MM.1S (cell line): ENCODE results near the gene AADAC.
"Not testable (repeated sequence)": the region's sequence is repeated elsewhere in the genome, so short reads cannot be mapped to it uniquely, and the experiment has no call there.

Experiments
- DNase-seq: peaks from one replicate; pipeline ENCODE4 v3.0.0-alpha.2; 2015
- H2AFZ ChIP-seq: fragments of 300-600 bp; sonication (generic); 2 replicates; pipeline ENCODE4 v1.6.0; 2016; ENCODE audit warnings: antibody characterized with exemption, low read length
- H3F3A ChIP-seq: fragments of 300-600 bp; sonication (generic); 2 replicates; pipeline ENCODE4 v1.6.1; 2016; ENCODE audit warnings: mild to moderate bottlenecking, antibody characterized with exemption, low read length, moderate library complexity, mixed read lengths; ENCODE audit not compliant: insufficient read depth
- H3K27ac ChIP-seq: fragments of 300-600 bp; sonication (generic); 2 replicates; pipeline ENCODE4 v1.5.1; 2016; ENCODE audit warnings: mild to moderate bottlenecking, low read length
- H3K27me3 ChIP-seq: fragments of 300-600 bp; sonication (generic); replicated peaks from 2 replicates; pipeline ENCODE4 v1.6.0; 2016; ENCODE audit warnings: low read length; ENCODE audit not compliant: insufficient read depth
- H3K36me3 ChIP-seq: fragments of 300-600 bp; sonication (generic); replicated peaks from 2 replicates; pipeline ENCODE4 v1.6.1; 2016; ENCODE audit warnings: mild to moderate bottlenecking, low read length, mixed read lengths; ENCODE audit not compliant: insufficient read depth
- H3K4me1 ChIP-seq: fragments of 300-600 bp; sonication (generic); 2 replicates; pipeline ENCODE4 v1.6.1; 2016; ENCODE audit warnings: low read length, mixed read lengths
- H3K4me2 ChIP-seq: fragments of 300-600 bp; sonication (generic); 2 replicates; pipeline ENCODE4 v1.6.0; 2016; ENCODE audit warnings: low read depth, low read length
- H3K4me3 ChIP-seq: fragments of 300-600 bp; sonication (generic); 2 replicates; pipeline ENCODE4 v1.5.1; 2016; ENCODE audit warnings: low read length, mixed read lengths
- H3K79me2 ChIP-seq: fragments of 300-600 bp; sonication (generic); 2 replicates; pipeline ENCODE4 v1.6.1; 2016; ENCODE audit warnings: mixed run types, low read length, mixed read lengths
- H3K9ac ChIP-seq: fragments of 300-600 bp; sonication (generic); 2 replicates; pipeline ENCODE4 v1.6.1; 2016; ENCODE audit warnings: low read length, mixed read lengths
- H3K9me2 ChIP-seq: fragments of 300-600 bp; sonication (generic); replicated peaks from 2 replicates; pipeline ENCODE4 v1.6.1; 2016; ENCODE audit warnings: mild to moderate bottlenecking, low read length, mixed read lengths; ENCODE audit not compliant: insufficient read depth
- H3K9me3 ChIP-seq: fragments of 300-600 bp; sonication (generic); replicated peaks from 2 replicates; pipeline ENCODE4 v1.6.1; 2016; ENCODE audit warnings: mild to moderate bottlenecking, low read length, mixed read lengths; ENCODE audit not compliant: insufficient read depth
- H4K20me1 ChIP-seq: fragments of 300-600 bp; sonication (generic); 2 replicates; pipeline ENCODE4 v1.6.1; 2016; ENCODE audit warnings: mild to moderate bottlenecking, low read length, moderate library complexity, mixed read lengths; ENCODE audit not compliant: insufficient read depth
- EZH2 ChIP-seq: fragments of 300-600 bp; sonication (generic); optimal IDR thresholded peaks from 2 replicates; pipeline ENCODE3; 2017; ENCODE audit warnings: low read depth, mild to moderate bottlenecking, antibody characterized with exemption, low read length, mixed read lengths
- EZH2phosphoT487 ChIP-seq: fragments of 300-600 bp; sonication (generic); IDR thresholded peaks from 2 replicates; pipeline ENCODE4 v1.6.1; 2018; ENCODE audit warnings: antibody characterized with exemption, low read length
- TF ChIP-seq, protein P1 (sequence below): fragments of 300-600 bp; sonication (generic); IDR thresholded peaks from 2 replicates; pipeline ENCODE4 v1.5.1; 2016; ENCODE audit warnings: antibody characterized with exemption, low read length, mixed read lengths

The AADAC gene

DNA sequence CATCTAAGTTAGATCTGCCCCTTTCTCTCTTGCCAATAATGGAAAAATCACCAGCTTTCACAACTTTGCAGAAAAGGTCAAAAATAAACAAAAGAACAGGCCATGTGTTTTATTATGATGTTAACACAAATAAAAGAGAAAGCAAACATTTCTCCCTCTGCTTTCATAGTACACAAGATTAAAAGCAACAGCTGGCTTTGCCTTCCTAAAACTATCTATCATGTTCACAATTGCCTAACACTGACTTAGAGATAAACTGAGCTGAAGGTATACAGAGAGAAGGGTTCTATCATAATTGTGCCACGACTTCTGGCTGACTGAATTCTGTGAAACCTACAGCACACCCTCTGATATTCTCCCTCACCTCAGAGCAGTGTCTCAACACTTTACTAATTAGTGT lies 29.4 kb downstream of the AADAC start:
- no peaks in the 10 kb centered on the region for H3K27me3 ChIP-seq
- no peak for DNase-seq
- no peak overlapping the region for H3K9ac ChIP-seq
- H4K20me1 ChIP-seq, result no peaks in the 10 kb centered on the region
- no peaks in the 10 kb centered on the region for H3K79me2 ChIP-seq
- H2AFZ ChIP-seq, result 0 out of 2 replicates have a peak overlapping the region, but pooled peaks have one; percentile 14
- no peak overlapping the region for H3K4me2 ChIP-seq
- no peak overlapping the region for H3K27ac ChIP-seq
- H3F3A ChIP-seq, result no peaks in the 10 kb centered on the region
- no peaks in the 10 kb centered on the region for H3K9me3 ChIP-seq
- no peaks in the 10 kb centered on the region for H3K4me1 ChIP-seq
- TF ChIP-seq, protein P1, sequence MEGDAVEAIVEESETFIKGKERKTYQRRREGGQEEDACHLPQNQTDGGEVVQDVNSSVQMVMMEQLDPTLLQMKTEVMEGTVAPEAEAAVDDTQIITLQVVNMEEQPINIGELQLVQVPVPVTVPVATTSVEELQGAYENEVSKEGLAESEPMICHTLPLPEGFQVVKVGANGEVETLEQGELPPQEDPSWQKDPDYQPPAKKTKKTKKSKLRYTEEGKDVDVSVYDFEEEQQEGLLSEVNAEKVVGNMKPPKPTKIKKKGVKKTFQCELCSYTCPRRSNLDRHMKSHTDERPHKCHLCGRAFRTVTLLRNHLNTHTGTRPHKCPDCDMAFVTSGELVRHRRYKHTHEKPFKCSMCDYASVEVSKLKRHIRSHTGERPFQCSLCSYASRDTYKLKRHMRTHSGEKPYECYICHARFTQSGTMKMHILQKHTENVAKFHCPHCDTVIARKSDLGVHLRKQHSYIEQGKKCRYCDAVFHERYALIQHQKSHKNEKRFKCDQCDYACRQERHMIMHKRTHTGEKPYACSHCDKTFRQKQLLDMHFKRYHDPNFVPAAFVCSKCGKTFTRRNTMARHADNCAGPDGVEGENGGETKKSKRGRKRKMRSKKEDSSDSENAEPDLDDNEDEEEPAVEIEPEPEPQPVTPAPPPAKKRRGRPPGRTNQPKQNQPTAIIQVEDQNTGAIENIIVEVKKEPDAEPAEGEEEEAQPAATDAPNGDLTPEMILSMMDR, result no peak
- TF ChIP-seq EZH2phosphoT487 (no peak), EZH2 (no peak)
- no peaks in the 10 kb centered on the region for H3K36me3 ChIP-seq
- H3K9me2 ChIP-seq, result no peaks in the 10 kb centered on the region
- no peak overlapping the region for H3K4me3 ChIP-seq

DNA sequence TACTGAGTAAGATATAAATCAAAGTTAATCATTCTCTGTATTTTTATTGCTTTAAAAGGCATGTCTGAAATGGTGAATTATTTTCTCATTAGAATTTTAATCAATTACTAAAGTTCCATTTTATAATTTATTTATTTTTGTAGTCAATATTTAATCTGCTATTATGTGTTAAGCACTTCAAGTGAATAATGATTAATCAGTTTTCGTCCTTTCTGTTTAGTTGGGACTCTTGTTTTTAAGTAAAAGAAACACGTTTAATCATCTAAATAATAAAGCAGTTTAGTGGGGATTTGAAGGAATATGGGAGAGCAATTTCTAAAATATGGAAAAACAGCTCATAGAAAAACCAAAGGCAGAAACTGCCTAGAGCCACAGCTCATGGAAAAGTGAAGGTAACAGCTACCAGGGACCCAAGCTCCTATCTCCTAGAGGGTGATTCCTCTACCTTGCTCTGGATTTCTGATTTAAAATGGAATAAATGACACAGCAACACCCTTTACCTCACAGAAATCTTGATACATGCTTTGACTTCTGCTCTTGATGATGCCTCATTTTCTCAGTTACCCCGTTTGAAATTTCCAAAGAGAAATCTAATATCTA lies 31.5 kb downstream of the AADAC start:
- Histone ChIP-seq H3K4me2 (no peak overlapping the region), H3K9me3 (no peaks in the 10 kb centered on the region), H3K9me2 (no peaks in the 10 kb centered on the region), H3K27me3 (no peaks in the 10 kb centered on the region), H3K27ac (no peak overlapping the region), H4K20me1 (no peaks in the 10 kb centered on the region), H3F3A (no peaks in the 10 kb centered on the region), H3K4me1 (no peaks in the 10 kb centered on the region), H3K36me3 (no peaks in the 10 kb centered on the region), H3K4me3 (no peak overlapping the region), H3K9ac (no peak overlapping the region), H3K79me2 (no peaks in the 10 kb centered on the region), H2AFZ (no peak overlapping the region)
- no peak for DNase-seq
- no peak for TF ChIP-seq EZH2
- TF ChIP-seq, protein P1, result no peak
- no peak for TF ChIP-seq EZH2phosphoT487

- not testable (repeated sequence) for H3K4me2 ChIP-seq, H3K27ac ChIP-seq, H3K36me3 ChIP-seq, H3K9me3 ChIP-seq, H3K27me3 ChIP-seq, H4K20me1 ChIP-seq, DNase-seq, H3F3A ChIP-seq, H2AFZ ChIP-seq, H3K4me3 ChIP-seq, H3K79me2 ChIP-seq, H3K9me2 ChIP-seq, H3K4me1 ChIP-seq, H3K9ac ChIP-seq
Measured at GRCh38 chr3:151850065-151850464, 36.1 kb downstream of the AADAC start.

GRCh38 chr3:151852074-151852811 lies 38.3 kb downstream of the AADAC start:
- no peak for TF ChIP-seq EZH2
- no peak for TF ChIP-seq EZH2phosphoT487
- TF ChIP-seq, protein P1, result no peak
- Histone ChIP-seq H3K36me3 (no peaks in the 10 kb centered on the region), H3K27me3 (no peaks in the 10 kb centered on the region), H3K27ac (no peak overlapping the region), H3K9me3 (no peaks in the 10 kb centered on the region), H3F3A (no peaks in the 10 kb centered on the region), H3K9ac (no peak overlapping the region), H3K4me2 (no peak overlapping the region), H3K79me2 (no peaks in the 10 kb centered on the region), H4K20me1 (no peaks in the 10 kb centered on the region), H2AFZ (no peak overlapping the region), H3K4me1 (no peaks in the 10 kb centered on the region), H3K9me2 (no peaks in the 10 kb centered on the region), H3K4me3 (no peak overlapping the region)
- DNase-seq, result no peak
